ENCODE measurements around the gene MBOAT1.

- TF ChIP-seq CTCF (IDR thresholded peaks at IDR 0.05): no peak
- TF ChIP-seq EP300 (IDR thresholded peaks at IDR 0.05): no peak
- TF ChIP-seq POLR2A (IDR thresholded peaks at IDR 0.05): no peak
Measured at GRCh38 chr6:20183706-20184105, 28.6 kb downstream of the MBOAT1 start.
